Stomach smooth muscle (tissue), 2 donors: ENCODE measurements around the gene PSEN1.

Experiments used
- H3K27ac ChIP-seq: one replicate; pipeline ENCODE4 v1.7.0; 2013; ENCODE audit warnings: mild to moderate bottlenecking, low read length, inconsistent platforms
- H3K27me3 ChIP-seq, 2 donors: one replicate each; pipeline ENCODE4 v1.7.0; 2013; ENCODE audit warnings: low read length in 2 of 2; ENCODE audit not compliant: insufficient read depth in 2 of 2, control insufficient read depth in 1 of 2
- H3K36me3 ChIP-seq, 2 donors: one replicate each; pipeline ENCODE4 v1.7.0; 2013; ENCODE audit warnings: low read length in 2 of 2; ENCODE audit not compliant: control insufficient read depth in 2 of 2, insufficient read depth in 2 of 2
- H3K4me1 ChIP-seq: one replicate; pipeline ENCODE4 v1.7.0; 2013; ENCODE audit warnings: low read length; ENCODE audit not compliant: control insufficient read depth, insufficient read depth
- H3K4me3 ChIP-seq, 2 donors: one replicate each; pipeline ENCODE4 v1.7.0; 2013; ENCODE audit warnings: low read length in 2 of 2
- H3K9ac ChIP-seq, 2 donors: one replicate each; pipeline ENCODE4 v1.7.0; 2013; ENCODE audit warnings: low read length in 2 of 2, mild to moderate bottlenecking in 1 of 2
- H3K9me3 ChIP-seq, 2 donors: one replicate each; pipeline ENCODE4 v1.7.0; 2013; ENCODE audit warnings: low read length in 2 of 2; ENCODE audit not compliant: control insufficient read depth in 2 of 2
- donor health status: healthy.
- donor health status: Pancreatic carcinoma.

The PSEN1 gene

DNA sequence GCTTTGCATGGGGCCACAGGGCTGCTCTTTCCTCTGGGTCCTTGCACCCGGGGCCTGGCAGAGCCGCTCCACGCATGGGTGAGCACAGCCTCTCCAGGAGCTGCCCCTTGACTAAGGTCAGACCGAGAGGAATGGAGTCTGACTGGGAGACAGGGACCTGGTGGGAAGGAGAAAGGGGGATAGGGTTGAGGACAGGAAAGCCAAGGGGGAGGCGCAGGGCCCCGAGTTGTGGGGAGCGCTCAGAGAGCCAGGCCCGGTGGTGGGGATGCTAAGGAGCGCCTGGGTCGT lies 117.0 kb downstream of the PSEN1 start:
- H3K27me3 ChIP-seq = no peaks in the 10 kb centered on the region
- H3K36me3 ChIP-seq = peaks cover 0 to 4% of the 10 kb centered on the region in 2 donors
- no peak overlapping the region for H3K27ac ChIP-seq
- no peaks in the 10 kb centered on the region for H3K9me3 ChIP-seq
- H3K4me3 ChIP-seq = no peak overlapping the region
- no peaks in the 10 kb centered on the region for H3K4me1 ChIP-seq
- no peak overlapping the region for H3K9ac ChIP-seq

DNA sequence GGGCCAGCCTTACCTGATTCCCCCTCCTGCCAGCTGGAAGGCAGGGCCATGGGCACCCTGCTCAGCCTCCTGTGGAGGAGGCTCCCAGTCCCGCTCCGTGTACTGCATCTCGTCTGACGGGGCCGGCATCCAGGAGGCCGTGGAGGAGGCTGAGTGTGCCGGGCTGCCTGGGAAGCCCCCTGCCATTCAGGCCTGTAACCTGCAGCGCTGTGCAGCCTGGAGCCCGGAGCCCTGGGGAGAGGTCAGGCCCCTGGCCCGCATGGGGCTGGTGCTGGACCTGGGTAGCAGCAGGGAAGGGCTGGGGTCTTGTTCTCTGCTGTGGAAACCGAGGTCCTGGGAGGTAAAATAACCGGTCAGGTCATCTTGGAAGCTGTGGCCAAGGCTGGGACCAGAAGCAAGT lies 117.4 kb downstream of the PSEN1 start:
- H3K9ac ChIP-seq = no peak overlapping the region
- H3K36me3 ChIP-seq = peaks cover 0 to 4% of the 10 kb centered on the region in 2 donors
- H3K4me1 ChIP-seq = no peaks in the 10 kb centered on the region
- no peaks in the 10 kb centered on the region for H3K9me3 ChIP-seq
- no peak overlapping the region for H3K27ac ChIP-seq
- no peaks in the 10 kb centered on the region for H3K27me3 ChIP-seq
- no peak overlapping the region for H3K4me3 ChIP-seq

DNA sequence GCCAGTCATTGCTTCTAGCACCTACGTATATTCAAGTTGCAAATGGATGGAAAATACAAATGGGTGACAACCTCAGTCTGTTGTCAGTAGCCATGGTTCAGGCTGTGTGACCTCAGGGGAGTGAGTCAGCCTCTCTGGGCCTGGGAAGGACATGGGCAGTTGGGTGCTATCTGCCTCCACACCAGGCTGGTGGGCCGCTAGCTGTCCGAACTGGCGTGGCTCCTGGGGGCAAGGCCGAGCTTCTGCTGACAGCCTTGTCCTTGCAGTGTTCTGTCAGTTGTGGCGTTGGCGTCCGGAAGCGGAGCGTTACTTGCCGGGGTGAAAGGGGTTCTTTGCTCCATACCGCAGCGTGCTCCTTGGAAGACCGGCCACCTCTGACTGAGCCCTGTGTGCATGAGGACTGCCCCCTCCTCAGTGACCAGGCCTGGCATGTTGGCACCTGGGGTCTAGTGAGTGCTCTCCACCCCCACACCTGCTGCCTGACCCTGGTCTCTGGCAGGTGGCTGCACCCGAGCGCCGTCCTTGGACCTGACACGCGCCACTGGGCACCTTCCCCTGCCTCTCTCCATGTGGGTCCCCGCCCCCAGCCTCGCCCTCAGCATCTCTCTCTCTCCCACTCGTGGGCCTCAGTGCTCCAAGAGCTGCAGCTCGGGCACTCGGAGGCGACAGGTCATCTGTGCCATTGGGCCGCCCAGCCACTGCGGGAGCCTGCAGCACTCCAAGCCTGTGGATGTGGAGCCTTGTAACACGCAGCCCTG lies 118.1 kb downstream of the PSEN1 start:
- Histone ChIP-seq H3K27ac (no peak overlapping the region), H3K4me1 (no peaks in the 10 kb centered on the region), H3K9me3 (no peaks in the 10 kb centered on the region), H3K27me3 (no peaks in the 10 kb centered on the region), H3K36me3 (peaks cover 0 to 5% of the 10 kb centered on the region in 2 donors), H3K4me3 (no peak overlapping the region), H3K9ac (no peak overlapping the region)

DNA sequence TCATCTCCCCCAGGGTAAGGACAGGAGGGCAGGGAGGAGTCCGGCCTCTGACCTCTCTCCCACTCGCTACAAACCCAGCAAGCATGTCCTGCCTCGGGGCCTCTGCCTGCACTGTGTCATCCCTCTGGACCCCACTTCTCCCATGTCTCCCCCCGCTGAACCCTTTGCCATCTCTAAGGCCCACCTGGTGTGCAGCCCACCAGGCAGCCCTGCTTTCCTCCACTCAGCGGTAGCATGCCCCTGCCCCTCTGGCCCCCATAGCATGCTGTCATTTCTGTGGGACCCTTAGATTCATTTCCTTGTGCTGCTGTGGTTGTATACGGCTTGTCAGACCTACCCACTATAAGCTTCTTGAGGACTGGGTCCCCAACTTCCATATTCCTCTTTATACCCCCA lies 118.7 kb downstream of the PSEN1 start:
- peaks cover 5 to 9% of the 10 kb centered on the region in 2 donors for H3K36me3 ChIP-seq
- no peak overlapping the region for H3K9ac ChIP-seq
- H3K27ac ChIP-seq = no peak overlapping the region
- H3K4me3 ChIP-seq = no peak overlapping the region
- no peaks in the 10 kb centered on the region for H3K4me1 ChIP-seq
- no peaks in the 10 kb centered on the region for H3K27me3 ChIP-seq
- no peaks in the 10 kb centered on the region for H3K9me3 ChIP-seq

DNA sequence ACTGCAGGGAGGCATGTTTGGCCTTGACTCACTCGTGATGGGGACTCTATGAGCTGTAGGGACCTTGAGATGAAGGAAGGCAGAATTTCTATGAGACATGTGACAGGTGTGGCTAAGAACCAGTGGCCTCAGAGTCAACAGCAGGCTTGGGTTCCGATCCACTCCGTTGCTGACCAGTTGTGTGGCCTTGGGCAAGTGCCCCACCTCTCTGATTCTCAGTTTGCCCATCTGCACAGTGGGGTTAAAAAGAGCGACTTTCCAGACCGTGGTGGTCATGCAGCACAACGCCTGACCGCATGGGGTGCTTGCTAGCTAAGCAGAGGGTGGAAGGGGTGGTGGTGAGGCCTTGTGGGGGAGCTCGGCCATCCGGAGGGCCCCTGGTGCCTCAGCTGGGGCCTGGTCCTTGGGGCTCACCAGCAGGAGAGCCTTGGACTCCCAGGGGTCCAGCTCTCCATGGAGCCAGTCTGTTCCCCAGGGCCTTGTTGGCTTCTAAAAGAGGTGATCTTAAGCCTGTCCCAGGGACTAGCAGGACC lies 119.5 kb downstream of the PSEN1 start:
- no peaks in the 10 kb centered on the region for H3K4me1 ChIP-seq
- no peaks in the 10 kb centered on the region for H3K27me3 ChIP-seq
- H3K36me3 ChIP-seq = peaks cover 5 to 11% of the 10 kb centered on the region in 2 donors
- H3K4me3 ChIP-seq = no peak overlapping the region
- H3K27ac ChIP-seq = no peak overlapping the region
- H3K9ac ChIP-seq = no peak overlapping the region
- H3K9me3 ChIP-seq = no peaks in the 10 kb centered on the region

DNA sequence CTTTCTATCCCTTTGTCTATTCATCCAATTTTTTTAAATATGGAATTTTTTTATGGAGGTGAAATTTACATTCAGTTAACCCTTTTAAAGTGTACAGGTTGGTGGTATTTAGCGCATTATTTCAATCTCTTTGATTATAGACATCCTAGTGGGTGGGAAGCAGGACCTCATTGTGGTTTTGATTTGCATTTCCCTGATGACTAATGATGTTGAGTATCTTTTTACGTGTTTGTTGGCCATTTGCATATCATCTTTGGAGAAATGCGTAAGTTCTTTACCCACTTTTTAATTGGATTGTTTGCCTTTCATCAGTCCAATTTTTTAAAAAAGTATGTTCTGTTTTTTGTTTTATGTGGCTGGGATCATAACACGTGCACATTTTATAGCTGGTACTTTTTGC lies 121.8 kb downstream of the PSEN1 start:
- Histone ChIP-seq H3K9ac (no peak overlapping the region), H3K27ac (no peak overlapping the region), H3K4me3 (no peak overlapping the region), H3K36me3 (peaks cover 5 to 15% of the 10 kb centered on the region in 2 donors), H3K27me3 (no peaks in the 10 kb centered on the region), H3K9me3 (no peaks in the 10 kb centered on the region), H3K4me1 (no peaks in the 10 kb centered on the region)

DNA sequence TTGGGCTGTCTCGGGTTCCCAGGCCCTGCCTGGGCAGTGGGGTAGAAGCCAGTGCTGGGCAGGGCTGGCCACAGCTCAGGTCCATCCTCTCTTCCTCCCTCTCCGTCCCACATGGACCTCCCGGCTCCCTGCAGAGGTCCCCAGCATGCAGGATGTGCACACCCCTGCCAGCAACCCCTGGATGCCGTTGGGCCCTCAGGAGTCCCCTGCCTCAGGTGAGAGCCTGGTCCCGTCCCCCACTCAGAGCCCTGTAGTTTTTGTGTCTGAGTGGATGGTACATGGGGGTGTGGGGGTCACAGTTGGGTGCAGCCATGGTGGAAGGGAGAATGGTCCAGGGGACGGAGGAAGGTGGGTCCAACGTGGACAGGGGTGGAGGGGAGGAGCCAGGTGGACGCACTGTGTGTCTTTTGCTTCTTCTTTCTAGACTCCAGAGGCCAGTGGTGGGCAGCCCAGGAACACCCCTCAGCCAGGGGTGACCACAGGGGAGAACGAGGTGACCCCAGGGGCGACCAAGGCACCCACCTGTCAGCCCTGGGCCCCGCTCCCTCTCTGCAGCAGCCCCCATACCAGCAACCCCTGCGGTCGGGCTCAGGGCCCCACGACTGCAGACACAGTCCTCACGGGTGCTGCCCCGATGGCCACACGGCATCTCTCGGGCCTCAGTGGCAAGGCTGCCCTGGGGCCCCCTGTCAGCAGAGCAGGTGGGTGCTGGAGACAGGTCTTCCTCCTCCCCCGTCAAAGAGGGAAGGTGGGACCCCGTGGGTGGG lies 122.7 kb downstream of the PSEN1 start:
- no peak overlapping the region for H3K27ac ChIP-seq
- H3K4me3 ChIP-seq = no peak overlapping the region
- H3K4me1 ChIP-seq = no peaks in the 10 kb centered on the region
- H3K9me3 ChIP-seq = no peaks in the 10 kb centered on the region
- peaks cover 5 to 18% of the 10 kb centered on the region in 2 donors for H3K36me3 ChIP-seq
- H3K27me3 ChIP-seq = no peaks in the 10 kb centered on the region
- H3K9ac ChIP-seq = no peak overlapping the region

DNA sequence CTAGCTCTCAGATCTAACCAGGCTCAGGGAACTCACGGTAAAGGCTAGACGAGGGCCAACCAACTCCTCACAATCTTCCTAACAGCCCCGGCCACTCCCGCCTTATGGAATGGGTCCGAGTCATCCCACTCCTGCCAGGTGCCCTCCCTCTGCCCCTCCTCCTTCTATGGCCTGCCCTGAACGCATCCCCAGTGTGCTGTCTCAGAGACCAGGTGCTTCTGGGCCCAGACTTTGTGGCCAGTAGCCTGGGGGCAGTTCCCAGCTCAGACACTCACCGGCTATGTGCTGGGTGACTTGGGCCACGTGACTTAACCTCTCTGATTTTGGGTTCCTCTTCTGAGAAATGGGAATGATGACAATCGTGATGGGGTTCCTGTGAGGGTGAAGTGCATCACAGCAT lies 123.5 kb downstream of the PSEN1 start:
- Histone ChIP-seq H3K9me3 (no peaks in the 10 kb centered on the region), H3K4me3 (no peak overlapping the region), H3K36me3 (peaks cover 5 to 17% of the 10 kb centered on the region in 2 donors), H3K4me1 (no peaks in the 10 kb centered on the region), H3K27ac (no peak overlapping the region), H3K27me3 (no peaks in the 10 kb centered on the region), H3K9ac (no peak overlapping the region)

DNA sequence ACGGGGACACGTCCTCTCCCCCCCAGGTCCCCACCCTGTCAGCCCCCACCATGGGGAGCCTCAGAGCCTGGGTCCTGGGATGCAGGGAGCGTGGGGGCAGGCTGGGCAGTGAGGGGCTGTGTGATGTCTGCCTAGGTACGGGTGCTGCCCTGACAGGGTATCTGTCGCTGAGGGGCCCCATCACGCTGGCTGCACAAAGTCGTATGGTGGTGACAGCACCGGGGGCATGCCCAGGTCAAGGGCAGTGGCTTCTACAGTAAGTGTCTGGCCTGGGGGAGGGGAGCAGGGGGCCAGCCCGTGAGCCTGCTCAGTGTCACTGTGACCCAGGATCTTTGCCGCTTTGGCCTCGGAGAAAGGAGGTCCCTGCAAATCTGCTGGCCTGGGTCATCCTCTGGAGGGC lies 124.3 kb downstream of the PSEN1 start:
- Histone ChIP-seq H3K9me3 (no peaks in the 10 kb centered on the region), H3K27ac (no peak overlapping the region)

DNA sequence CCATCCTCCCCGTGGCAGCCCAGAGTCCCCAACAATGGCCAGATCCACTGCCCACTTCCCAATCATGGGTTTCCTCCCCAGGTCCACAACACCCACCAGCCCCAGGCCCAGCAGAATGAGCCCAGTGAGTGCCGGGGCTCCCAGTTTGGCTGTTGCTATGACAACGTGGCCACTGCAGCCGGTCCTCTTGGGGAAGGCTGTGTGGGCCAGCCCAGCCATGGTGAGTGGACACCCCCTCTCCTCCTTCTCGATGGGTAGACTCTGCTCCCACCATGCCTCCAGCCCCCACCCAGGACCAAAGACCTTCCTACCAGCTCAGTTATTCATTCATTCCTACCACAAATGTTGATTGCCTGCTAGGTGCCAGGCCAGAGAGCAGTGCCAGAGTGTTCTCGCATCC lies 124.8 kb downstream of the PSEN1 start:
- Histone ChIP-seq H3K9ac (no peak overlapping the region), H3K36me3 (peaks cover 5 to 17% of the 10 kb centered on the region in 2 donors), H3K4me3 (no peak overlapping the region), H3K27me3 (no peaks in the 10 kb centered on the region), H3K27ac (no peak overlapping the region), H3K9me3 (no peaks in the 10 kb centered on the region), H3K4me1 (no peaks in the 10 kb centered on the region)

More for the DNA sequence above, 124.3 kb downstream of the PSEN1 start:
- H3K4me1 ChIP-seq = no peaks in the 10 kb centered on the region
- H3K36me3 ChIP-seq = peaks cover 5 to 17% of the 10 kb centered on the region in 2 donors
- H3K9ac ChIP-seq = no peak overlapping the region
- H3K27me3 ChIP-seq = no peaks in the 10 kb centered on the region
- no peak overlapping the region for H3K4me3 ChIP-seq
